HG02798 (cell line): ENCODE data around the gene ASB8.

Experiments used
- ATAC-seq: cut with Tn5 transposase; IDR thresholded peaks from one replicate; pipeline ENCODE4 v1.9.1; 2021; ENCODE audit warnings: mild to moderate bottlenecking; ENCODE audit not compliant: unreplicated experiment, poor library complexity

The ASB8 gene

GRCh38 chr12:48109424-48109823, 47.9 kb downstream of the ASB8 start:
- ATAC-seq, result no peak

GRCh38 chr12:48106681-48107613, 50.4 kb downstream of the ASB8 start:
- no peak for ATAC-seq

- ATAC-seq, result peak; percentile 83
These were observed 51.2 kb downstream of the ASB8 start, which contains the start of gene SENP1 for GRCh38 chr12:48105867-48106680. Gene SENP1 (minus strand): TSS chr12:48106079. CDS start chr12:48101472, 4,607 bp downstream.

- ATAC-seq, result peak; percentile 25
These were observed 51.9 kb downstream of the ASB8 start for GRCh38 chr12:48105321-48105866.

GRCh38 chr12:48104531-48104930, 52.8 kb downstream of the ASB8 start:
- no peak for ATAC-seq
